ENCODE data around the gene ZFP64.

GRCh38 chr20:52234302-52235045, 42.9 kb upstream of the ZFP64 start:
- TF ChIP-seq CTCF (IDR thresholded peaks at IDR 0.05; ENCODE audit: extremely low read depth in 1 of 2, insufficient read depth in 1 of 2, low read depth in 1 of 2, low read length in 2 of 2), result no peak
- TF ChIP-seq MAX (IDR thresholded peaks at IDR 0.05; ENCODE audit: insufficient read depth, insufficient read length), result no peak
- no peak for TF ChIP-seq FOS (IDR thresholded peaks at IDR 0.05; ENCODE audit: borderline replicate concordance, insufficient read depth, low read length)
- TF ChIP-seq POLR2A (IDR thresholded peaks at IDR 0.05; ENCODE audit: low read depth, low read length), result no peak
- no peak for TF ChIP-seq POLR2AphosphoS5 (IDR thresholded peaks at IDR 0.05; ENCODE audit: insufficient read depth, low read depth, low read length)
